LoVo (cell line): ENCODE data around the gene TNIK.

Experiments
- DNase-seq: peaks from one replicate; pipeline ENCODE4 v3.0.0-alpha.2; 2016; ENCODE audit warnings: low spot score

Gene TNIK

DNA sequence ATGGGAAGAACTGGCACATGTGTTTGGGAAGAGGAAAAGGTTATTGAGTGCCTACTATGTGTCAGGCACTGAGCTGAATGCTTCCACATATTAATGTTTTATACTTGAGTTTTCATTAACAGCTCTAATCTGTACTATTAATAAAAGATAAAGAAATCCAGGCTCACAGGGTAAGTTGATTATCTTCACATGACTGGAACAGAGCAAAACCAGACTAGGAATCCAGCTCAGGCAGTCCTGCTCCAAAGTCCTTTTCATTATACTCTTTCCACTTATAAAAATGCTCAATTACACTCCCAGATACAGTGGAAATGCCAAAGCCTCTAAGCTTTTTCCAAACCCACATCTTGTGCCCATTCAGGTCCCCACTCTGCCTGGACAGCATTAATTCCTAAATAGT, 97.6 kb downstream of the TNIK start:
- no peak for DNase-seq

GRCh38 chr3:171358881-171359198, 101.4 kb downstream of the TNIK start:
- DNase-seq: peak; percentile 58

DNA sequence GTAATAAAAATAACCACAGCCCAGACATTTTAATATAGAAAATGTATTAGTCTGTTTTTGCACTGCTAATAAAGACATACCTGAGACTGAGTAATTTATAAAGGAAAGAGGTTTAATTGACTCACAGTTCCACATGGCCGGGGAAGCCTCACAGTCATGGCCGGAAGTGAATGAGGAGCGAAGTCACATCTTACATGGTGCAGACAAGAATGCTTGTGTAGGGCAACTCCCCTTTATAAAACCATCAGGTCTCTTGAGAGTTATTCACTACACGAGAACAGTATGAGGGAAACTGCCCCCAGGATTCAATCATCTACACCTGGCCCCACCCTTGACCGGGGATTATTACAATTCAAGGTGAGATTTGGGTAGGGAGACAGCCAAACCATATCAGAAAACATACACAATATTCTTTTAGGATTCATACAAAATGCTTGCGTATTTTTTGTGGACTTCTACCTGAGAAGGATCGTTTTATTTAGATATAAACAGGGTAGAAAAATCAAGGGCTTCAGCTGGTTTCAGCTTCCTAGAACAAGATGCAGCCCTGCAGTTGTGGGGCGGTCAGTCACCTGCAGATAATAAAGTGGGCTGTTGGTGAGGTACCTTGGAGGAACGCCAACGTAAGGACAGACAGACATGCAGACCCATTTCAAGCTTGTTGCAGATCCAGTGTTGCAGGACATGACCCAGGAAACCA, 101.9 kb downstream of the TNIK start:
- DNase-seq: peak; percentile 43

DNA sequence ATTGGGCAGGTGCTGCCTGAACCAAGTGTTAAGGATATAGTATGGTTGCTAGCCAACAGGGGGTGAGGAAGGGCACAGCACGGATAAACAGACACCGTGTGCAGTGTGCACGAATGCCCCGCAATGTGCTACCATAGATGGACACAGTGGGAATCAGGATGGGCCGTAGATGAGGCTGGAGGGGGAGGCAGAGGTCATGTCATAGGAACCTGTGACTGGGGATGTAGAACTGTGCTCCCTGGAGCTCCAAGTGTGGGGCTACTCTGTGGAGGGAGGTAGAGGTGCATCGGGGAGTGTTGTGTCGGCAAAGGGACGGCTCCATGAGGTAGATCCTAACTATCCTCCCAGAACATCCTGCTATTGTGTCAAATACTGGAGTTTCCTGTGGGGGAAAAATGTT, 102.5 kb downstream of the TNIK start:
- DNase-seq: no peak

- DNase-seq: peak; percentile 38
Measured at GRCh38 chr3:171356251-171356650, 104.0 kb downstream of the TNIK start.

GRCh38 chr3:171354706-171355582, 105.3 kb downstream of the TNIK start:
- peak; percentile 54 for DNase-seq

DNA sequence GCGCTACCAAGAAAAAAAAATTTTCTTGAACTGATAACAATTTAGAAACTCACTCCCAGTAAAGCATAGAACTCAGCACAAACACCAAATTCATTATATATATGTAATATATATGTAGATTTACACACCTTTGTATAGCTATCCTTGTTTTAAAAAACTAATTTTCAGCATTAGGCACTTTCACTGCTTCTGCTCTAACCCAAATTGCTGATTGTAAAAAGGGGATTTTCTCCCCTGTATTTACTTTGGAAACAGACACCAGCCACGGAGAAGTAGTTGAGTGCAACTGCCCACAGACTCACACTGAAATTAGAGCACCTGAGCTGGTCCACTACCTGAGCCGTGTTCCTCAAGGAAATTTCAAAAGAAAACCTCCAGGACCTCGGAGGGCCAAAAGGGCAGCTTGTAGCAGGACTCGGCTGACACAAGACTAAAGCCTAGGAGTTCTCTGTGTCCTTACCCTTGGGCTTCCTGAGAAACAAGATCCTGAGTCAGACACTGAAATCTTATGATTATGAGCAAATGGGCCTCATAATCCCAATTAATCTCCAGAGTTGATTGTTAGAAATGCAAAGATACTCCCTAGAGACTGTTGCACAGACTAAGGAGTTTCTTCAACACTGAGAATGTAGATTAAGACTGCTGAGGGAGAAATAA, 106.0 kb downstream of the TNIK start:
- no peak for DNase-seq

GRCh38 chr3:171353423-171353822, 106.8 kb downstream of the TNIK start:
- DNase-seq: no peak

DNA sequence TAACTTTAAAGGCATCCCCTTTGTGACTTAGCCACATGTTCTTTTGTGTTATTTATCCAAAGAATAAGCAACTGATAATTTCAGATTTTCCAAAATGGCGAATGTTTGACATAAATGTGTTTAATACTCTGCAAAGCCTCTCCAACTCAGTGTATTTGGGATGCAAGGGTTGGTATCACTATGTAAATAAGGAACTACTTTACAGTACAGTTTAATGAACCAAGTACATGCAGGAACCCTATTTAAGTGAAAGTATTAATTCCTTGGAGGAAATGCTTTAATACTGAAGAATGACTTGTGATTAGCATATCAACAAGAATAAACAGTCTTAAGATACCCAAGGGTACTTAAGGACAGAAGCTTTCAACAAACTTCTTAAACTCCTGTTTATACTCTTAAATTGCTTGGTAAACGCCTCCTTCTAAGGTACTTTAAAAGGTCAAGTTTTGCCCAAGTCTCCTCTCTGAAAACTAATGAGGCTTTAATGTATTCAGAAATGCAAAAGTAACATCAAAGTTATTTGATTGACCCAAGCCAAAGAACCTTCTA, 107.7 kb downstream of the TNIK start:
- no peak for DNase-seq

DNA sequence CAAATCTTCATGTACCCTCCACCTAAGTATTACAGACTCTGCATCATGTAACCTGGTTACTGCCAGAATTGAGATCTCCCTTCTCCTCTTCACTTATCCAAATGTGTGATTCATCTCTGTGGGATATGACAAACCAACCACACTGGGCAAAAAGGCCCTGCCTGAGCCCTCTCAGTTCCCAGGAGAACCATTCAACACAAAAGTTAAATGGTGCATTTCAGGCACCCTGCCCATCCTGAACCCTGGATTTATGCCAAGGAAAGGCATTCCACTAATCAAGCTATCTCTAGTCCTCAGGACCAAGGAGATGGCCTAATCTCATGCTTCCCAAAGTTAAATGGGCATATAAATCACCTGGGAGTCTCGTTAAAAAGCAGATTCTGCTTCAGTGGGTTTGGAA, 108.5 kb downstream of the TNIK start:
- DNase-seq: peak; percentile 39

- DNase-seq: no peak
Measured at GRCh38 chr3:171350364-171350763, 109.8 kb downstream of the TNIK start.

GRCh38 chr3:171349392-171349791, 110.8 kb downstream of the TNIK start:
- no peak for DNase-seq

DNA sequence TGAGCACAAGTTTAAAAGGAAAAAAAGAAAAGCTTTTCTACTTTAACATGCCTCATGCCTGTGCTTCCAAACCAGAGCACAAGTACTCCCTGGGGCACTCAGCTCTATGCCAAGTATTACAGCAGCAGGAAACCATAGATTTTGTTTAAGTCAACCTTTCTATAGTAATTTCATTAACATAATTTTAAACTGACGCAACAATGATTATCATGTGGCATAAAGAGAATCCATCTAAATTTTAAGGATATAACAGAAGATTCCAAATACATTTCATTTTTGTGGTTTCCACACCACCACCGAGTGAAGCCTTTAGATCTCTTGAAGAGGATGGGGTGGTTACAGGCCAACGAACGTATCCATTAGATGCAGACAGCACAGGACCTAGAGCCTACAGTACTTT, 112.1 kb downstream of the TNIK start:
- no peak for DNase-seq

- no peak for DNase-seq
Measured at GRCh38 chr3:171347301-171348039, 112.7 kb downstream of the TNIK start.

DNA sequence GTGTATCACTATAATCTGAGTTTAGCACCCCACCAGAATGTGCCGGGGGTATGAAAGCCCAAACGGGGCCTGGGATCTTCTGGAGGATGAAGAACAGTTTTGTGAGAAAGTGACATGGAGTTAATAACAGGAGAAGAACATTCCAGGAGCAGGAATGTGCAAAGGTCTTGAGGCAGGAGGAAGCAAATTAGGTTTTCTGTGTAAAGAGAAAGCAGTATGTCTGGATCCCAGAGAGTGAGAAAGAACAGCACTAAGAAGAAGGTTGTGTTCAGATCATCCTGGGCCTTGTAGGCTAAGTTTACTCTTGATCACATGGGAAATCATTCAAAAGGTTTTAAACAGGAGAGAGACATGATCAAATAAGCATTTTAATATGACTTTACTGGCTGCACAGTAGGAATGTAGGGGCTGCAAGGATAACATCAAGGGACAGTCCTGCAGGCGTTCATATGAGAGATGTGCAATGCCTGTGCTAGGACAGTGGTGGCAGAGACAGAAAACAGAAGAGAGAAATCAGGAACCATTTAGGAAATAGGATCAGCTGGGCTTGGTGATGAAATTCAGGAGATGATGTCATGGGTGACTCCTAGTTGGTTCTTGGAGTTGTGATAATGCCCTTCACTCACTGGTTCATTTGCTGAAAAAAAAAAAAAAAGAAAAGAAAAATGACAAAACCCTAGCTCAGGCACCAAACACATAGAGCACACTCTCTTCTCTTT, 113.5 kb downstream of the TNIK start:
- DNase-seq: no peak

DNA sequence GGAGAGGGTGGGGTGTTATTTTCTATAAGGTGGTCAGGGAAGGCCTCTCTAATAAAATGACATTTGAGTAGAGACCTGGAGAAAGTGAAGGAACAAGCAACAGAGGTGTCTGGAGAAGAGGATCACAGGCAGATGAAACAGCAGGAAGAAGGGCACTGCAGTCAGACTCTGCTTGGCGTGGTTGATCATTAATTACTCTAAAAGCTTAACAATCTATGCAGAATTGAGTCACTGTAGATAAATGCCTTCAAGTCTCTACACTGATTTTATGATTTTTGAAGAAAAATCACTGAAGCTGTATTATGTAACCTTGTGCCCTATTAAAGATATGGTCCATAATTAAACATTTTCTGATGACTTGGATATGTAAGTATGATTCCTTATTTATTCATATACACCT, 114.2 kb downstream of the TNIK start:
- DNase-seq: no peak

GRCh38 chr3:171345107-171345843, 114.9 kb downstream of the TNIK start:
- DNase-seq: no peak

GRCh38 chr3:171343693-171344092, 116.5 kb downstream of the TNIK start:
- DNase-seq: no peak

DNA sequence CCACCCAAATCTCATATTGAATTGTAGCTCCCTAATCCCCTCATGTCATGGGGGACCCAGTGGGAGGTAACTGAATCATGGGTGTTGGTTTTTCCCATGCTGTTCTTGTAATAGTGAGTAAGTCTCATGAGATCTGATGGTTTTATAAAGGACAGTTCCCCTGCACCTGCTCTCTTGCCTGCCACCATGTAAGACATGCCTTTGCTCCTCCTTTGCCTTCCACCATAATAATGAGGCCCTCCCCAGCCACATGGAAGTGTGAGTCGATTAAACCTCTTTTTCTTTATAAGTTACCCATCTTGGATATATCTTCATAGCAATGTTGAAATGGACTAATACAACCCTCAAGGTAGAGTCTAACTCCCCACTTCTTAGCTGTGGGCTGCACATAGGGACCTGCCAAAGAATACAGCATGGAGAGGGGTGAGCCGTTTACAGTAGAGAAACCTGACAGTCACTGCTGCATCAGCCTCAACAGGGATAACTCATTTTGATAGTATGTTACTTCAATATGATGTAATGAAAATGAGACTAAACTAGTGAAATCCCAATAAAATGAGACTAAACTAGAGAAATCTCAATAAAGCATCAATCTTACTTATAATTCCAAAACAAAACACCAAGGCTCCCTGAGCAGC, 117.3 kb downstream of the TNIK start:
- DNase-seq: no peak

DNA sequence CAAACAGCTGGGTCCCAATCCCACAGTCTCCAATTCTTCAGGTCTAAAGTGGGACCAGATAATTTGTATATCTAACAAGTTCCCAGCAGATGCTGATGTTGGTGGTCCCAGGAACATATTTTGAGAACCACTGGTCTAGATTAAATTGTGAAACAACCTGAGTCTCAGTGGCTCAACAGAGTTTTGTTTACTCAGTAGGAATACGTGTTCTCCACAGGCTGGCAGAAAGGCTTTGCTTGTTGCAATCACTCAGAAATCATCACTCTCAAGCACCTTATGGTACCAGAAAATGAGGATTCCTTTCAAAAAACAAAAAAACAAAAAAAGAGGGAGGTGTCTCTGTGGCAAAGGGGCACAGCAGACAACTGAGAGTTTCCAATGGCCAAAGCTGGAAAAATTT, 118.0 kb downstream of the TNIK start:
- DNase-seq: no peak
